Endometrial microvascular endothelial cells (primary cell): ENCODE data around the gene ADCY1. TPM values are rescaled to one million over a fixed set of nuclear protein-coding genes. Genes with fewer than 3 reads are reported as not detected.

Experiments used
- in situ Hi-C: cut with HindIII; loops from 2 replicates; pipeline ENCODE4 v1.10.0; 2017; ENCODE audit warnings: low sequenced_read_pairs, low pct_unique_long_range_greater_than_20kb; ENCODE audit errors: inconsistent ontology term
- total RNA-seq: library from RNA; depleted of rRNA; stranded (reverse); fragments of >200 nt; gene quantifications from one replicate; pipeline ENCODE4 v1.2.3, GENCODE V29; 2015; ENCODE audit errors: inconsistent ontology term

Gene ADCY1
- total RNA-seq, 1 donor from 2014 or later, result not detected

GRCh38 chr7:45646207-45646821 is 72.1 kb downstream of the ADCY1 start:
- in situ Hi-C loops, result no loop called here

- in situ Hi-C loops, result no loop called here
Observed at GRCh38 chr7:45646996-45647825, 73.0 kb downstream of the ADCY1 start.

GRCh38 chr7:45647967-45648670 is 74.0 kb downstream of the ADCY1 start:
- in situ Hi-C loops, result no loop called here

GRCh38 chr7:45648671-45648995 is 74.5 kb downstream of the ADCY1 start:
- in situ Hi-C loops, result no loop called here

- in situ Hi-C loops, result no loop called here
Observed at GRCh38 chr7:45649560-45650346, 75.6 kb downstream of the ADCY1 start.

GRCh38 chr7:45650404-45651394 is 76.5 kb downstream of the ADCY1 start:
- in situ Hi-C loops, result no loop called here

GRCh38 chr7:45651540-45651939 is 77.4 kb downstream of the ADCY1 start:
- in situ Hi-C loops, result no loop called here

- in situ Hi-C loops, result no loop called here
Observed at GRCh38 chr7:45652630-45653029, 78.5 kb downstream of the ADCY1 start.

GRCh38 chr7:45653209-45653907 is 79.2 kb downstream of the ADCY1 start:
- in situ Hi-C loops, result no loop called here

GRCh38 chr7:45654341-45654740 is 80.2 kb downstream of the ADCY1 start:
- in situ Hi-C loops, result no loop called here

- in situ Hi-C loops, result no loop called here
Observed at GRCh38 chr7:45655539-45655938, 81.4 kb downstream of the ADCY1 start.

- in situ Hi-C loops, result no loop called here
Observed at GRCh38 chr7:45656431-45656830, 82.3 kb downstream of the ADCY1 start.

GRCh38 chr7:45657136-45657889 is 83.1 kb downstream of the ADCY1 start:
- in situ Hi-C loops, result no loop called here

- in situ Hi-C loops, result no loop called here
Observed at GRCh38 chr7:45657890-45658715, 83.9 kb downstream of the ADCY1 start.

- in situ Hi-C loops, result no loop called here
Observed at GRCh38 chr7:45658716-45659495, 84.7 kb downstream of the ADCY1 start.
